HG03442 (cell line): ENCODE results near the gene LDLRAD4.
"Not testable (repeated sequence)": the region's sequence is repeated elsewhere in the genome, so short reads cannot be mapped to it uniquely, and the experiment has no call there.

Experiments
- ATAC-seq: cut with Tn5 transposase; IDR thresholded peaks from one replicate; pipeline ENCODE4 v1.9.1; 2021; ENCODE audit warnings: mild to moderate bottlenecking, moderate library complexity; ENCODE audit not compliant: unreplicated experiment

Gene LDLRAD4

DNA sequence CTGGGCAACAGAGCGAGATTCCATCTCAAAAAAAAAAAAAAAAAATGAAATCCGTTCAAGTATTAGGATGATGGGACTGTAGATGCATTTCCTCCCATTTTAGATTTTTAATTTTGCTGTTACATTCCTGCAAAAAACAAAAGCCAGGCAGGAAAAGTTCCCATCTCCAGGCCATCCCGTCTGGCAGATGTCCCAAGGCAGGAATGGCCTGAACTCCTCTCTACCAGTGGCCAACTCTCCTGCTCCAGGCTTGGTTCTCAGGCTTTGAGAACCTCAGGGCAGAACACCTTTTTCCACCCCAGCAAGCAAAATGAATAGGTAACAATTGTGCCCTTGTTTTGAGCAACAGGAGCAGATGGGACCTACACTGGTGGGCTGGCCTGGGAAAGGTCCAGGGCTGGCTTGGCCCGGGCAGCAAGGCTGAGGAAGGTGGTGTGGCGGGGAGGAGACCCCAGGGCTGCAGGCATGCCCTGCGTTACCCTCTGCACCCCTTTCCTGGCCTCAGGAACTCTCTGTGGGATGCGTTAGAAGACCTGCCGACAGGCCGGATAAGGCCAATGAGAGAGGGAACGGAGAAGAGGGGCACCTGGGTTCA is 421.8 kb downstream of the LDLRAD4 start:
- ATAC-seq: no peak

DNA sequence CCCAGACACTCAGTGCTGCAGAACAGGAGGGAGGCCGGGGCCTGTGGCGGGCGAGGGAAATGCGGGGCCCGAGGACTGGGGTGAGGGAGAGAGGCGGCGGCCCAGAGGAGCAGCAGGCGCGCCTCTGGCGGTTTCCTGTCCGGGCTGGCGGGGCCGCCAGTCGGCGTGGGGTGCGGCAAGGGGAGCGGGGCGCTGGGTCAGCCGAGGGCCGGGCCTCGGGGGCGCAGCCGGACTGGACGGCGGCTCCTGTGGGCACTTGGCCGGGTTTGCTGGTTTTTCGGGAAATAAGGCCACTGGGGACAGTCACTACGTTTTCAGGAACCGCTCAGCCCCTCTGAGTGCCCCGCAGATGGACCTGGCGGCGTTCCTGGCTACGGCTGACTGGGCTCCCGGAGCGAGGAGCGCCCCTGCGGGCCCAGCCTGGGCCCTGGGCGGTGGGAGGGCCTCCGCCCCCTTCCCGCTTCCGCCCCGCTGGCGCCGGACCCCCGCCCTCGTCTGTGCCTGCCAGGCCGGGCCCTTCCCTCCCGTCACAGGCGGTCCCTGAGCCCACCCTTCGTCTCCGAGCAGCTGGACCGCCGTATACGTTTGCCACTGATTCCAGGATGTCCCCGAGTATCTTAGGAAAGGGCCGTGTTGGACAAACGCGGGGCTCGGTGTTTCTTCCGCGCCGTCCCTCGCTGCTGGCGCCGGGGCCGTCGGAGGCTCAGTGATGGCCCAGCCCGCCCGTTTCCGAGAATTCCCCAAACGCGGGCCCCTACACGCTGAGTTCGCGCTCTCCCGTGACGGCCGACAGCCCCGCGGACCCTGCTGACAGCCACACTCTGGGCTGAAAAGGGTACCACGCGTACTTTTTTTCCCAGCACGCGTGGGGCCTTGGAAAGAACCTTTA is 423.2 kb downstream of the LDLRAD4 start:
- ATAC-seq: no peak

DNA sequence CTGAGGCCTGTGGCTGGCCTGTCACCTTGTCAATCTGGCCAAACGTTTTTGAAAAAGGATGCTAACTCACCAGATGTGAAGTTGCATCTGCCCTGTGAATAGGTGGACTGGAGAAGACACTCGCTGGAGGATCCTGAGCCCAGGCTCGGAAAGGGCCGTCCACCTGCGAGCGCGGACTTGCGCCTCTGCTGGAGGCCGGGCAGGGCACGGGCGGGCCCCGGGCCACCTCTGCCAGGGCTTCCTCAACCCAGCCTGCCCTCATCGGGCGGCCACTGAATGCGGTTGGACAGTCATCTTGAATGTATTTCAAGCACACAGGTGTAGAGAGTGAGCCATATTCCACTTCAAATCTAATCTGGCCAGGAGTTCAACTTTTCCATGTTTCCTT is 423.9 kb downstream of the LDLRAD4 start:
- ATAC-seq: no peak

DNA sequence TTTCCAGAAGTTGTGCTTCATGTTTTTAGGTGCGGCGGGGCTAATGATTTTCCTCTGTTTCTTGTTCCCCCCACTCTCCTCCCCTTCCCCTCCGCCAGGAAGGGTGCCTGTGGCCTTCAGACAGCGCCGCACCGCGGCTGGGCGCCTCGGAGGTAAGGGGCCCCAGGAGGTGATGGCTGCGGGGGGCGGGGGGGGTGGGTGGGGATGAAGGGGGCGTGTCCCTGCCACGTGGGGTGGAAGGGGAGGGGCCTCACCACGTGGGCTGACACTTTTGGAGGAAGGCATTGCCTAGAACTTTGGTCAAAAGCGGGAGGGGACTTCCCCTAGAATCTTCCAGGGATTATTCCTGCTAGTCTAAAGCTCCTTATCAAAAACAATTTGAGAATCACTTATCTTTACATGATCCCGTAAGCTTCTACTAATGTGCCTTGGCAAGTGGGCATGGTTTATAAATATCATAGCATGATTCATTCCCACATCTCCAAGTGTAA is 424.7 kb downstream of the LDLRAD4 start:
- ATAC-seq: no peak

DNA sequence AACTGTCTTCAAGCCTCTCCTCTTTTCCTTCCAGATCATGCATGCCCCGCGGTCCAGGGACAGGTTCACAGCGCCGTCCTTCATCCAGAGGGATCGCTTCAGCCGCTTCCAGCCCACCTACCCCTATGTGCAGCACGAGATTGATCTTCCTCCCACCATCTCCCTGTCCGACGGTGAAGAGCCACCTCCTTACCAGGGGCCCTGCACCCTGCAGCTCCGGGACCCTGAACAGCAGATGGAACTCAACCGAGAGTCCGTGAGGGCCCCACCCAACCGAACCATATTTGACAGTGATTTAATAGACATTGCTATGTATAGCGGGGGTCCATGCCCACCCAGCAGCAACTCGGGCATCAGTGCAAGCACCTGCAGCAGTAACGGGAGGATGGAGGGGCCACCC is 426.5 kb downstream of the LDLRAD4 start:
- ATAC-seq: no peak

DNA sequence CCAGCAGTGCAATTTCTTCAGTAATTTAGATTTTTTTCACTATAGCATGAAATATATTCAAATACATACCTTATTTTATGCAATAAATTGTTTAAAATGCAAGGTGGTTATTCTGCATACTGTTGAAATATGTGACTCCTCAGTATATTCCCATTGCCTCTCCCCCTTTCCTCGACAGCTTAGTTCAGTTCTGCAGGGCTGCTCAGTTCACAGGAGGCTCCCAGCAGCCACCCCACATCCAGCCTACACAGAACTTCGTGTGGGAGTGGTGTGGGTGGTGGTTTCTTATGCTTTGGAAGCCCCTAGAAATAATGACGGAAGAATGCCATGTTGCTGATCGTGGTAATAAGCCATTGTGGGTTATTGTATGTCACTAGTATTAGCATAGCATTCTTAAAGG is 428.1 kb downstream of the LDLRAD4 start:
- ATAC-seq: no peak

DNA sequence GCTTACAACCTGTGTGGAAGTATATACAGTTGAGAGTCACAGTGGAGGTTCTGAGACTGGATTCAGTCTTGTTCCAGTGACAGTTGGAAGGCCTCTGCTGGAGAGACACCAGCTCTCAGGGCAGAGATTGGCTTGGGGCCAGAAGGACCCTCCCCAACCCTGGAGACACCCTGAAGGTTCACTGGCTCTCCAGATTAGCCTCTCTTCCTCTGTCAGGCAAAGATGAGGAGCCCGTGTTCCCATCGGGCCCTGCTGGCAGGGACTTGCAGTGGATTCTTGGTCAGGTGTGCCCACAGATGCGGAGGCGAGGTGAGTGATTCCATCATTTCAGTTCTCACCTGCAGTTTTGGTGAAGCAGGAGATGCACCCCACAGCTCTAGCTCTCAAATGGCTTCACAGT is 429.2 kb downstream of the LDLRAD4 start:
- no peak for ATAC-seq

DNA sequence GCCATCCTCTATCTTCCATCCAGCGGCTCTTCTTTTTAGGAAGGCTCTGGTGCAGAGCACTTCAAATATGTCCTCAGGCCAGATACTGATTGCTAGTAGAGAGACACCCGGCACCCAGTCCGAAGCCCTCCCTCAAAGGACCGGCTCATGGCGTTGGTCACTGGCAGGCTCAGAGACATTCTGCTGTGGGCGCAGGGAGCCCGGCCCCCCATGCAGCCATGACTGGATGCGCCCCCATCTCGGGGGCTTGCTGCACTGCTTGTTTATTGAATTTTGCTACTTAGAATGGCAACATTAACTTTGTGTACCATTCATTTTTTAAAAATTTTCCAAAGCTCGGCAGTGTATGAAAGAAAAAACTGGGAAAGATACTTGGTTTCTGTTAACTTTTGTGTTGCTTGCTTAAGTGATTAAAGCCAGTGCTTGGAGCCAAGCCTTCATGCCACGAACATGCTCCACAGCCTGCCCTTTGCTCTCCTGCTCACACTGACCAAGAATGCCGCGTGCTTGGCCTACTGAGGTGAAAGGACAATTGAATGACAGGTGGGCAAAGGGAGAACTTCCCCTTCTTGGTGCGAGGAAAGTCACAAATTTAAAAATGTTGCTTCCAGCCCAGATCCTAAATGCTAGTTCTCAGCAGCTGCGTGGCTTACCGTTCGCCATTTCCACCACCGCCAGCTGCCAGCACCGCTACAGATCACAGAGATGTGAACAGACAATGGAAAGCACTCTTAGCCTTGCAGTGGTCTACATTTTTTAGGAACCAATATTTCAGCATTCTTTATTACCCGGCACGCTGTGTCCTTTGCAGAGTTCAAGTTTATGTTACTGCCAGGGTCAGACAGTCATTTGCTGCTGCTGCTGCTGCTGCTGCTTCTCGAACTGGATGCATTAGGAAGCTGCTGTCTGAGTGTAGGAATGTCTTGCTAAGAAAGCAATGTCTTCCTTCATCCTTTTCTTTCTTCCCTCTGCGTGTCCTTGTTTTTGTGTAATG is 431.1 kb downstream of the LDLRAD4 start:
- ATAC-seq: no peak

DNA sequence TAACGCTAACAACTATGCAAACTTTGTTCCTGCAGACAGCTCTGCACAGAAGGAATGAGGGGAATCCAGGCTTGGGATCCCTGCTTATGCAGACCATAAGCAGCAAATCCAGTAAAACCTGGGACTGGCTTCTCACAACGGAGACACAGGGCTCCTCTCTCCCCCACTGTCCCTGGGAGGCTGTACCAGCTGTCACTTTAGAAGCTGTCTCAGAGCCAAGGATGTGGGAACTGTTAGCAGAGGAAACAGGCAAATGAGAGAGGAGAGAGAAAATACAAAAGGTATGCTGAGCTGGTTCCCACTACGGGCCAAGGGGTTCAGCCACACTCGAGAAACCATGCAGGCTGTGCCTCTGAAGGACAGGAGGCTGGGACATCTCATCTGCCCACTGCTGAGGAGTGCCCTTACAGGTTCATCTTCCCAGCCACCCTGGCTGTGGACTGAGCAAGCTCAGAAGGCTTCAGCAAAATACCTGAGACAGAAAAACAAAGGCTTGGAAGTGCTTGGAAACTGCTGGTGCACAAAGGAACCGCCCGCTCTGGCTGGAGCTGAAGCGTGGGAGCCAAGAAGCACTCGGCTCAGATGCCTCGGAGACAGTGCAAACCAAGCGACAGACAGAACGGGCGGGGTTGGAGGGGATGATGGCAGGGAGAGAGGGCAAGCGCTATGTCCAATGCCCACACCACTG is 435.3 kb downstream of the LDLRAD4 start:
- ATAC-seq: no peak

DNA sequence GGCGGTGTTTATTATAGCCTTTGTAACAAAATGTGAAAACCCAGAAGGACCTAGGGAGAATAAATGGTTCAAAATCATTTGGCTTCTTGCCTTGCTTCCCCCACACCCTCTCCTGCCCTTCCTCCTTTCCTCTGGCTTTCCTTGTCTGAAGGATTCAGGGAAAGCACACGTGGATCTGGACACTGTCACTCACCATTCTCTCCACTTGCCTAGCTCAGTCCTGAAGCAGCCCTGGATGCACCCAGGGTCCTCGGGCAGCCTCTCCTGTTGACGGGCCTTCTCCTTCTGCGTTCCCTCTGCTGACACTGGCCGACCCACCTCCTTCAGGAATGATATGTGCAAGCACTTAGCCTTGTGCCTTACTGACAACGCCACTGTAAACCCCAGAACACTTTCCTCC is 439.4 kb downstream of the LDLRAD4 start:
- ATAC-seq: no peak

DNA sequence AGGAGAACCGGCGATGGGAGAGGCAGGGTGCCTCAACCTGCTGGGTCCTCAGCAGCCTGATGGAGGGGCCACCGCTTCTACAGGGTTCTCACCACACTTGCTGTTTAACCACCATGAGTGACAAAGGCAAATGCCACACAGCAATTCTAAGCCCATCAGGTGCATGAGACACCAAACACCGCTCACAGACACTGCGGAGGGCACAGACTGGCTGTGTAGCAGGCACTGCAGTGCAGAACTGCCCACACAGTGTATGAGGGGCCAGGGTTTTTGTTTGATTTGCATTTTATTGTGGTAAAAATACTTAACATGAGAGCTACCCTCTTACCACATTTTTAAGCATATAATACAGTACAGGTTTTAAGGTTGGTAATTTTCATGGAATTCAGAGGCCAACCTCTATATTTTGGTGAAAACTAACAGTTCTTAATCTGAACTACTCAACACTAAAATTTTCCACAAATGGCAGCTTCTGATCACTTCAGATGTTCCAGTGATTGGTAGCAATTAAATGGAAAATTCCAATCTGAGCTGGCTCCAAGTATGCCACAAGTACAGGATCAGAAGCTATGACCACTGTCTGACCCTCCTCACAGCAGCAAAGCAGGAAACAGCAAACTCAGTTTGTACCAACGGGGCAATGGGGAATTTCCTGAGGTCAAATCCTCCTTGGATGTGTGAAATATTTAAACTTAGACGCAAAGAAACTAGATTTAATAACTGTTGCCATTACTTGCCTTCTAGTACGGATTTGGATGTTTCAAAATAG is 440.1 kb downstream of the LDLRAD4 start:
- ATAC-seq: no peak

DNA sequence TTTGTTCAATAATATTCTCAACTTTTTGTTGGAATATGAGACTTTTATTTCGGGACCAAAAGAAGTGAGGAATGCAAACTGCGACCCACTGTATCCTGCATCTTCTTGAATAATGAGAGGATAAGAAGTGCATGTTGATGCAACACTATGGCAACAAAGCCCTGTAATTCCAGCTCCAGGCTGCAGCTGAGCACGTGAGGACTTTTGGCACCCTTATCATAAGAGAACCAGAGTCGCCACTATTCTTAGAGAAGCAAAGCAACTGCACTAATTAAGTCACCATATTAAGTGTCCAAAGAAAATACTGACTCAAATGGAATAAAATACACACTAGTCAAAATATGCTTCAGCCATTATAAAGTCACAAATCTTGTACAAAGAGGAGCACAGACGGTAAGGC is 441.9 kb downstream of the LDLRAD4 start:
- ATAC-seq: no peak

DNA sequence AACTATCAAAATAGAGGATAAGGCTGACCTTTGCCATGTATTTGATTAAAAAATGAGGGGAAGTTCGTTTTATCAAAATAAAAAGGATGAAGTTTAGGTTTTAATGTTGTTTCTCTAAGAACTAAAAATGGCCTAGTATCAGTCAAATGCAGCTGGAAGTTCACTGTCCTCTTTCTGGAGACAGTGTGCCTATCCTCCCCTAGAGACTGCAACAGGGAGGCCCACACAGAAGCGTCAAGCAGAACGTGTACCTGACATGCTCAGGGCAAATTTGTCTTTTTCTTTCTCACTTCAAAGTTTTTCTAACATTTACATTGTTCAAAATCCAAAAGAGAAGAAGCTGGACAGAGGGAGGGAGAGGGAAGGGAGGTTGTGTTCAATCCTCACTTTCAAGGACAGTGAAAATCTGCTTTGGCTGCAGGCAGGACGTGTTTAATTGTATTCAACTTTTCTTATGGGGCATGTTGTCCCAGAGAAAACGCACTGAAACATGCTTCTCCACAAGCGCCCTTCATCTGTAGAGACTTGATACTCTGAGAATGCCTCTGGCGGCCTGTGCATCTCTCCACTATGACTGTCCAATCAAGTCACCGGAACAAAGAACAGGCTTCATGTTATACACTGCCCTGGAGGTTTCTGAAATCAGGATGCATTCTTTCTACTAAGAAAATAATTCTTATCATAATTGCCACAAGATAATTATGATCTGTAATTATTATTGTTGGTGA is 442.7 kb downstream of the LDLRAD4 start:
- ATAC-seq: no peak

DNA sequence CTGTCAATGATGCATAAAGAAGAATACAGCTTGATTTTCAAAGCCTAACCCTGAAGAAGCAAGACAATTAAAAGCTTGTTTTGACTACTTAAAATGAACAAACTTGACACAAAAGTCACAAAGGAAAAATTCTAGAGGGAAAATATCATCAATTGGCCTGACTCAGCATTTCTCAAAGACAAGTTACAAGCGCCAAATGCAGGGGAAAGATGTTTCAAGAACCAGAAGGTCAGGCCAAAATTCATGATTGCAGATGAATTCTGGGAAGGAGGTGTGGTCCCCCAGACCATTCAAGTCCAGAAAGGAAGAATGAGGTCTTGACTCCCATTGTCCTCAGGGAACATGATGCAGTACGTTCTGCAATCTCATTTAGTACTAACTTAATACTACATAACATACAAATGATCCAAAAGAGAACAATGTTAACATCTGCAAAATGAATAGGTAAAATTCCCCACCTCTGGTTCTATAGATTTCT is 443.3 kb downstream of the LDLRAD4 start:
- ATAC-seq: no peak

DNA sequence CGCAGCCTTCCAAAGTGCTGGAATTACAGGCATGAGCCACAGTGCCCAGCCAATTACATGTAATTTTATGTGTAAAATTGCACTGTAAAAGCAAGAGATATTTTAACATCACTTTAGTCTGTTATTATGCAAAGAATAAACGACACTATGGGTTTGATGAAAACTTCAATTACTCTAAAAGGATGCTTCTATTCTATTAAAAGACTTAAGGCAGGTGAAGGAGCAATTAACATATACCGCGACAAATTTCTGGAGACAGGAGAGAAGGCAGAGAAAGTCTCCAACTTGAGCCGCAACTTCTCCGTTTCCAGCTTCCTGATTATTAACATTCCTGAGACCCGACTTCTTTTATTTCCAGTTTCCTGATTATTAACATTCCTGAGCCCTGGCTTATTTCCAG is 454.1 kb downstream of the LDLRAD4 start:
- ATAC-seq: no peak

DNA sequence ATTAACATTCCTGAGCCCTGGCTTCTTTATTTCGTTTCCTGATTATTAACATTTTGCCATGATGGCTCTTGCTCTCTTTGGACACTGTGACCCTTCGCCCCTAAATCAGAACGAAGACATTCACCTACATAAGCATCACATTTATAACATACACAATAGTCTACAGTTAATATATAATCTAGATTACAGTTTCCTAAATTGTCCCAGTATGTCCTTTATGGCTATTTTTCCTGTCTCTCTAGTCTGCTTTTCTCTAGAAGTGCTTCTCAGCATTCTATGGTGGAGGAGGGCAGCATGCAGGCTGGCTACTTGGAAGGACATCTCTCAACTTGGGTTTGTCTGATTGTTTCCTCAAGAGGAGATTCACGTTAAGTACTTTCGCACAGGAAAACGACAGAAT is 457.9 kb downstream of the LDLRAD4 start:
- ATAC-seq: no peak

DNA sequence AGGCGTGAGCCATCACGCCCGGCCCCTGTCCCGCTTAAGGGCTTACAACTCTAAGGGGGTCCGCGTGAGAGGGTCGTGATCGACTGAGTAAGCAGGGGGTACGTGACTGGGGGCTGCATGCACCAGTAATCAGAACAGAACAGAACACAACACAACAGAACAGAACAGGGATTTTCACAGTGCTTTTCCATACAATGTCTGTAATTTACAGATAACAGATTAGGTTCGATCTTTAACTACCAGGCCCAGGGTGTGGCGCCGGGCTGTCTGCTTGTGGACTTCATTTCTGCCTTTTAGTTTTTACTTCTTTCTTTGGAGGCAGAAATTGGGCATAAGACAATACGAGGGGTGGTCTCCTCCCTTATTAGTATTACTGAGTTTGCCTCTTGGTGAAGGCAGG is 458.8 kb downstream of the LDLRAD4 start:
- ATAC-seq: not testable (repeated sequence)

DNA sequence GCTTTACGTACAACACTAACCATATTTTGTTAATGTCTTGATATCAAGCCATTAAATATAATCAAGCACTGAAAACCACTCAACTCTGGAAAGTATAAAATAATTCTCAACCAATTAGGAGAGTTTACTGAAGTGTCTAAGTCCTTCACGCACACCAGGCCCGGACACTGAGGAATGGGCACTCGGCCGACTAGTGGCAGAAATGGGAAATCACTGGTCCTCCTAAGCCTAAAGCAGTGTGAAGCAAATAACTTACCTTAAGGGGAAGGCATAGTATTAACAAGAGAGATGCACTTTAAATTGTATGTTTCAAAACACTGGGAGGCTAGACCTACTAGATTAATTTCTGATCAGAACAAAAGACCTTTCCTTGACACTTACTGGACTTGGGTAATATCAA is 462.1 kb downstream of the LDLRAD4 start:
- ATAC-seq: no peak

DNA sequence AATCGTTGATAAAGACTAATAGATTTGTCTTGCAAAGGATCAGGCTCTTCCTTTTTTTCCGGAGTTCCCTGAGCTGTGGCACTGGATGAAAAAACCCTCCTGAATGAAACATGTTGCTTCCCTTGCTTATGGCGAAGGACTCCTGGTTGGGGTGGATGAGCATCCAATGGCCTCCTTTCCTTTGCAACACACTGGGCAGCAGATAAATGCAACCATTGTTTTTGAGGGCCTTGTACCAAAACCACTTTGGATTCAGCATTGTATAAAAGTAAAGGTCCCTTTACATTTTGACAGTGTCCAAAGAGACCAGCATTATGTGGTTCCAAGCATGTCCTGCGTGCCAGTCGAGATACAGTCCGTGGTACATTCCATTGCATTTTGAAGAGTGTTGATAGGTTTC is 463.1 kb downstream of the LDLRAD4 start:
- no peak for ATAC-seq
